SU-DHL-6 (cell line): ENCODE data around the gene EPC2.

Source experiments
- H2AFZ ChIP-seq: fragments of 200-600 bp; sonication (generic); 2 replicates; pipeline ENCODE4 v1.6.1; 2014; ENCODE audit warnings: low read depth, mild to moderate bottlenecking, moderate library complexity, mixed read lengths, antibody characterized with exemption, low read length; ENCODE audit not compliant: severe bottlenecking
- H3F3A ChIP-seq: fragments of 200-600 bp; shearing (Covaris generic); 2 replicates; pipeline ENCODE4 v1.6.0; 2016; ENCODE audit warnings: antibody characterized with exemption, mild to moderate bottlenecking; ENCODE audit not compliant: insufficient read depth
- H3K27ac ChIP-seq: fragments of 200-600 bp; sonication (generic); 2 replicates; pipeline ENCODE4 v1.5.1; 2016; ENCODE audit warnings: low read depth, mild to moderate bottlenecking, low read length, moderate library complexity, mixed read lengths
- H3K27me3 ChIP-seq: fragments of 200-600 bp; sonication (generic), shearing (Covaris generic); 2 replicates; pipeline ENCODE4 v1.6.0; 2014; ENCODE audit warnings: mild to moderate bottlenecking, low read length
- H3K36me3 ChIP-seq: fragments of 200-600 bp; sonication (generic); 2 replicates; pipeline ENCODE4 v1.6.1; 2014; ENCODE audit warnings: mild to moderate bottlenecking, low read length, mixed read lengths
- H3K4me2 ChIP-seq: fragments of 300-600, 200-600 bp; shearing (Covaris generic), sonication (generic); 2 replicates; pipeline ENCODE4 v1.6.0; 2014; ENCODE audit warnings: low read length, low read depth, mild to moderate bottlenecking; ENCODE audit not compliant: poor library complexity, severe bottlenecking
- H3K4me3 ChIP-seq: fragments of 200-600 bp; sonication (generic); 2 replicates; pipeline ENCODE4 v1.5.1; 2014; ENCODE audit warnings: antibody characterized with exemption, low read length, mild to moderate bottlenecking, mixed read lengths; ENCODE audit not compliant: insufficient read depth, poor library complexity, severe bottlenecking
- H3K79me2 ChIP-seq: fragments of 200-600 bp; sonication (generic); 2 replicates; pipeline ENCODE4 v1.6.1; 2014; ENCODE audit warnings: mild to moderate bottlenecking, low read length, moderate library complexity; ENCODE audit not compliant: insufficient read depth
- H3K9ac ChIP-seq: fragments of 200-600 bp; sonication (generic); 2 replicates; pipeline ENCODE4 v1.7.0; 2014; ENCODE audit warnings: mild to moderate bottlenecking, low read length
- H3K9me2 ChIP-seq: fragments of 200-600 bp; sonication (generic); replicated peaks from 2 replicates; pipeline ENCODE4 v1.6.1; 2014; ENCODE audit warnings: low read length; ENCODE audit not compliant: insufficient read depth
- H3K9me3 ChIP-seq: fragments of 200-600 bp; sonication (generic); 2 replicates; pipeline ENCODE4 v1.6.1; 2014; ENCODE audit warnings: low read length, mixed read lengths; ENCODE audit not compliant: insufficient read depth
- H4K20me1 ChIP-seq: fragments of 200-600 bp; sonication (generic); 2 replicates; pipeline ENCODE4 v1.6.1; 2014; ENCODE audit warnings: low read depth, mild to moderate bottlenecking, antibody characterized with exemption, low read length, moderate library complexity, mixed read lengths
- EZH2phosphoT487 ChIP-seq: fragments of 200-600 bp; sonication (generic), shearing (Covaris generic); conservative IDR thresholded peaks from 2 replicates; pipeline ENCODE4 v1.6.1; 2018; ENCODE audit warnings: mild to moderate bottlenecking, antibody characterized with exemption, low read length, moderate library complexity, mixed read lengths
- TF ChIP-seq, protein P1 (sequence below): fragments of 200-600 bp; sonication (generic); IDR thresholded peaks from one replicate; pipeline ENCODE4 v1.5.1; 2017; ENCODE audit warnings: antibody characterized with exemption, mild to moderate bottlenecking, low read length, moderate library complexity; ENCODE audit not compliant: insufficient read depth, poor library complexity, severe bottlenecking

The EPC2 gene

DNA sequence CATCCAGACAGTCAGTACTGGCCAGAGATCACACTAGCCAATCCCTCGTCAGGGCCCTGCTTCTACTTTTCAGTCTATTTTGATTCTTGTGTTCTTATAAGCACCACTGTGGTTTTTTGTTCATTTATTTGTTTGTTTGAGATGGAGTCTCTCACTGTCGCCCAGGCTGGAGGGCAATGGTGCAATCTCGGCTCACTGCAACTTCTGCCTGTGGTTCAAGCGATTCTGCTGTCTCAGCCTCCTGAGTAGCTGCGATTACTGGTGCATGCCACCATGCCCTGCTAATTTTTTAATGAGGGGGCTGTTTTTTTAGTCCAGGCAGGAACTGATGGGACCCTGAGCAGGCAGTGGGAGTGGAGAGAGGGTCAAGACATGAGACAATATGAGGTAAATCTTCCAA, 165.5 kb downstream of the EPC2 start:
- H3K79me2 ChIP-seq, result no peaks in the 10 kb centered on the region
- no peak overlapping the region for H3K4me3 ChIP-seq
- no peak overlapping the region for H3K27ac ChIP-seq
- H3F3A ChIP-seq, result no peaks in the 10 kb centered on the region
- no peaks in the 10 kb centered on the region for H3K36me3 ChIP-seq
- H3K9ac ChIP-seq, result no peak overlapping the region
- H3K27me3 ChIP-seq, result no peaks in the 10 kb centered on the region; the same call in 1 of the 2 replicates
- H3K4me2 ChIP-seq, result no peak overlapping the region
- no peaks in the 10 kb centered on the region for H4K20me1 ChIP-seq
- TF ChIP-seq, protein P1, sequence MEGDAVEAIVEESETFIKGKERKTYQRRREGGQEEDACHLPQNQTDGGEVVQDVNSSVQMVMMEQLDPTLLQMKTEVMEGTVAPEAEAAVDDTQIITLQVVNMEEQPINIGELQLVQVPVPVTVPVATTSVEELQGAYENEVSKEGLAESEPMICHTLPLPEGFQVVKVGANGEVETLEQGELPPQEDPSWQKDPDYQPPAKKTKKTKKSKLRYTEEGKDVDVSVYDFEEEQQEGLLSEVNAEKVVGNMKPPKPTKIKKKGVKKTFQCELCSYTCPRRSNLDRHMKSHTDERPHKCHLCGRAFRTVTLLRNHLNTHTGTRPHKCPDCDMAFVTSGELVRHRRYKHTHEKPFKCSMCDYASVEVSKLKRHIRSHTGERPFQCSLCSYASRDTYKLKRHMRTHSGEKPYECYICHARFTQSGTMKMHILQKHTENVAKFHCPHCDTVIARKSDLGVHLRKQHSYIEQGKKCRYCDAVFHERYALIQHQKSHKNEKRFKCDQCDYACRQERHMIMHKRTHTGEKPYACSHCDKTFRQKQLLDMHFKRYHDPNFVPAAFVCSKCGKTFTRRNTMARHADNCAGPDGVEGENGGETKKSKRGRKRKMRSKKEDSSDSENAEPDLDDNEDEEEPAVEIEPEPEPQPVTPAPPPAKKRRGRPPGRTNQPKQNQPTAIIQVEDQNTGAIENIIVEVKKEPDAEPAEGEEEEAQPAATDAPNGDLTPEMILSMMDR, result no peak
- no peak for TF ChIP-seq EZH2phosphoT487
- H2AFZ ChIP-seq, result no peak overlapping the region
- H3K9me3 ChIP-seq, result no peaks in the 10 kb centered on the region
- no peaks in the 10 kb centered on the region for H3K9me2 ChIP-seq

DNA sequence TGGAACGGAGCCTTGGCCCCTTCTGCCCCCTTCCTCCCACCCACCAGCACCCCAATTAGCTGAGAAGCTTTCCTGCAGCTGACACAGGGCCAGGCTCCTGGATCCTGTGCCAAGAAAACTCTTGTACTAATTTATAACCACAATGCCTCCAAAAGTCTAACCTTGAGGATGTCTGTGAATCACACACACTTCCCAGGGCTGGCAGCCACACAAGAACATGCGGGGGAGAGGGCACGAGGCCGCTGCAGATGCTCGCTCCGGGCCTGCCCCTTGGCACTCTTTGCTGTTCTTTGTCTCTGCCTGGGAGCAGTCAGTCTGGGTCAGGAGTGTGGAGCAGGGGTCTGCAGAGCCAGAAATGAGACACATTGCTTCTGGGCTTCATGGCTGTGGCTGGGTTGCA, 167.8 kb downstream of the EPC2 start:
- no peak overlapping the region for H2AFZ ChIP-seq

GRCh38 chr2:148813603-148814065, 169.1 kb downstream of the EPC2 start:
- no peak overlapping the region for H3K4me3 ChIP-seq
- H3K4me2 ChIP-seq, result no peak overlapping the region
- no peaks in the 10 kb centered on the region for H3K9me3 ChIP-seq
- H3K79me2 ChIP-seq, result no peaks in the 10 kb centered on the region
- H3F3A ChIP-seq, result no peaks in the 10 kb centered on the region
- no peaks in the 10 kb centered on the region for H4K20me1 ChIP-seq
- H3K36me3 ChIP-seq, result no peaks in the 10 kb centered on the region
- TF ChIP-seq, protein P1, result peak; percentile 15
- no peak for TF ChIP-seq EZH2phosphoT487
- peaks cover under 1% of the 10 kb centered on the region; the same call in 1 of the 2 replicates for H3K27me3 ChIP-seq
- no peak overlapping the region for H3K9ac ChIP-seq
- H2AFZ ChIP-seq, result no peak overlapping the region
- no peaks in the 10 kb centered on the region for H3K9me2 ChIP-seq
- H3K27ac ChIP-seq, result no peak overlapping the region

More for the DNA sequence above, 167.8 kb downstream of the EPC2 start:
- Histone ChIP-seq H3K4me2 (no peak overlapping the region), H3K9ac (no peak overlapping the region), H3K9me3 (no peaks in the 10 kb centered on the region), H3K79me2 (no peaks in the 10 kb centered on the region), H3K27ac (no peak overlapping the region), H3K4me3 (no peak overlapping the region), H3K9me2 (no peaks in the 10 kb centered on the region), H3K27me3 (no peaks in the 10 kb centered on the region; the same call in 1 of the 2 replicates), H3F3A (no peaks in the 10 kb centered on the region), H3K36me3 (no peaks in the 10 kb centered on the region), H4K20me1 (no peaks in the 10 kb centered on the region)
- TF ChIP-seq, protein P1, result no peak
- no peak for TF ChIP-seq EZH2phosphoT487
